GM21360 (cell line): ENCODE results near the gene SNX24.

Experiments used
- ATAC-seq: cut with Tn5 transposase; IDR thresholded peaks from one replicate; pipeline ENCODE4 v1.9.1; 2021; ENCODE audit warnings: mild to moderate bottlenecking, moderate library complexity; ENCODE audit not compliant: unreplicated experiment

Gene SNX24

DNA sequence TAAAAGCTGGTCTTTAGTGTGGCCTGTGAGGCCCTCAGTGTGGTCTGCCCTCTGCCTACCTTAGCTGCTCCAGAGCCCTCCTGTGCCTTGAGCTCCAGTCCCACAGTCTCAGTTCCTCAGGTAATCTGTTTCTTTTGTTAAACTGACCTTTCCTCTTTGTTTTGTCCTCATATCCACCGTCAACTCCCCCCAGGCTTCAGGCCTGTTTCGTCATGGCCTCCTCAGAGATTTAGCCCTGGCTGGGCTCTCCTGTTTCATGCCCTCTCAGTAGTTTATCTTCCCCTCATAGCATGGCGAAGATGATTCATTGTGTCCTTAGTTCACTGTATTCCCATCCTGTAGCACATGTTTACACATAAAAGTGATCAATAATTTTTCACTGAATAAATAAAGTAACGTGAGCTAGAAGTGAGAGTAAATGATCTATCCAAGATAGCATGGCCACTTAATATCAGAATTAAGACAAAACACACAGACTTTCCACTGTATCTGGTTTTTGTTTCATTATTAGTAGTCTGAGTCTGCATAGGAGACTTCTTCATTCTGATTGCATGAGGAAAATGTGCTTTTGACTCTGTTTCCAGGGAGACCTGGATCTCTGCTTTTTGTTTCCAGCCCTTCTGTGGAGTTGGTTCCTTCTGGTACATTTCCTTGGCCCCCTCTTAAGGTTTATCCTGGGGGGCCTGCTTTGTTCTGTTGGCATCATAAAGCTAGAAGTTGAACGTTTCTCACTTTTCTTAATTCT, 70.5 kb downstream of the SNX24 start:
- peak; percentile 97 for ATAC-seq

DNA sequence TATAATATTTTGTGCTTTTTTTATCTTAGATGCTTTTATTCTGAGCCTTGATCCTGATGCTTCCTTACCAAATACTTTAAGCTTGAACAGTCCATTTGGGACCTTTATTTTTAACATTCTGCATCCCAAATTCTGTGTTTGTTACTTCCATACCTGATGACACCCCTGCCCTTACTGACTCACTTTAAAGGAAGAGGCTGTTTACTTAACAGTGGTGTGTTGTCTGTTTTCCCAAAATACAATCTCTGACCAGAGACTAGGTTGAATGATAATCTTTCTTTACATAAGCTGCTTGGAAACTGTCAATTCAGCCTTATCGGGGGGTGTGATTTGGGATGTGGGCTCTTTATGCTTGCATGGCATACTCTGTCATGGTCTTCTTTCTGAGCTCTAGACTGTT, 71.1 kb downstream of the SNX24 start:
- no peak for ATAC-seq

DNA sequence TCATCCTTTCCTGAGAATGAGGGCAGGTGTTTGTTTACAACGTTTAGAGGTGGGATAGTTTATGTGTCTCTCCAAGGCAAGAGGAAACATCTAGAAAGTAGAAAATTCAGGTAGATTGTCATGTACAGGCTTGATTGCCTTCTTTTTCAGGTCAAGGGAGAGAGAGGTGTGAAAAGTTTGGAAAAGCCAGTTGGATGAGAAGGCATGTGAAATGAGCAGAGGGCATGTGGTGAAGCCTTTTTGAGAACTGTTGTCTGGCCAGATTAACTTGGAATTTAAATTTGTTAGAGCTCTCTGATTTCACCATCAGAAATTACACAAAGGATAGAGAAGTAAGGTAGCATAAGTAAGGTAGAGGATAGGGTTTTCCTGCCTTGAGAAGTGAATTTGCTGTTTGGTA, 74.6 kb downstream of the SNX24 start:
- no peak for ATAC-seq

DNA sequence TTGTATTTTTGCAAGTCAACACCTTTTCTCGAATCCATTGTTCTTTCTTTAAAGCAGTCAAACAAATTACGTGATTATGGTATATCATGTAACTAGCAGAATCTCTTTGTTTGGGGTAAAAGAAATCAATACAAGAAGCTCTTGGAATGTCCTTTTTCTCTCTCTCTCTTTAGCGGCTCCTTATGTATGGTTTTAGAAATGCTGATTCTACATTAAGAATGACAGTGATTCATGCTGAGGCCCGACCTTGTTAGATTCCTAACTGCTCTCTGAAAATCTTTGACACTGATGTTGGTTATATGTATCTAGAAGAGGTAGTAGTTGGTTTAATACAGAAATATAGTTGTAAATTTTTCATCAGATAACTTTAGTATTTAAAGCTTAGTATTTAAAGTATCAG, 76.4 kb downstream of the SNX24 start:
- no peak for ATAC-seq

DNA sequence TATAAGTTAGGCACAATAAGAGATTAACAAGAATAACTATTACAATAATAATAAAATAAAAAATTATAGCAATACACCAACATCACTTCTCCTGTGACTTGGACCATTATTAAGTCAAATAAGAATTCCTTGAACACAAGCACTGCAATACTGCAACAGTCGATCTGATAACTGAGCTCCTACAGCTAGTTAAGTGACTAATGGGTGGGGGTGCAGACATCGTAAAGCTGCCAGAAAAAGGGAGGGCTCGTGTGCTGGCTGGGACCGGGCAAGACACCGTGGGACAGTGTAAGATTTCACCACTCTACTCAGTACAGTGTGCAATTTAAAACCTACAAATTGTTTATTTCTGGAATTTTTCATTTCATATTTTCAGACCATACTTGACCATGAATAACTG, 78.8 kb downstream of the SNX24 start:
- ATAC-seq, result no peak

DNA sequence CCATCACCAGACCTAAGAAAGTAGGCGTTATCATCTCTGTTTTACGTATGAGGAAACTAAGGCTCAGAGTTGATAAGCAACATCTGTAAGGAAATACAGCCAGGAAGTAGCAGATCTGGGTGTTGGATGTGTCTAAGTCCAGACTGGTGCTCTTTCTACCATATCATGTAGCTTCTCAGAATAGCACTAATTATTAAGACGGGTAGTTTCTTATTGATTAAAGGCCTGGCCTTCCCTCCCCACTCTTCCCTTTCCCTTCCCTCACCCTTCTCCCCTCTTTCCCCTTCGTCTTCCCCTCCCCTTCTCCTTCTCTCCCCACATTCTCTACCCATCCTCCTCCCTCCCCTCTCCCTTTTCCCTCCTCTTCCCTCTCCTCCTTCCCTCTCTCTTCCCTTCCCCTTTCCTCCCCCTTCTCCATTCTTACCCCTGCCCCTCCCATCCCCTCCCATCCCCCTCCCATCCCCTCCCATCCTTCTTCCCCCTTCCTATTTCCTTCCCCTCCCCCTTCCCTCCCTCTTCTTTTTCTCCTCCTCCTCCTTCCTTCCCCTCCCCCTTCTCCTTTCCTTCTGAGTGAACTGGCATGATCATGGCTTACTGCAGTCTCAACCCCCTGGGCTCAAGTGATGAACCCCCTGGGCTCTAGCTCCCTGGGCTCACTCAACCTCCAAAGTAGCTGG, 79.4 kb downstream of the SNX24 start:
- no peak for ATAC-seq

DNA sequence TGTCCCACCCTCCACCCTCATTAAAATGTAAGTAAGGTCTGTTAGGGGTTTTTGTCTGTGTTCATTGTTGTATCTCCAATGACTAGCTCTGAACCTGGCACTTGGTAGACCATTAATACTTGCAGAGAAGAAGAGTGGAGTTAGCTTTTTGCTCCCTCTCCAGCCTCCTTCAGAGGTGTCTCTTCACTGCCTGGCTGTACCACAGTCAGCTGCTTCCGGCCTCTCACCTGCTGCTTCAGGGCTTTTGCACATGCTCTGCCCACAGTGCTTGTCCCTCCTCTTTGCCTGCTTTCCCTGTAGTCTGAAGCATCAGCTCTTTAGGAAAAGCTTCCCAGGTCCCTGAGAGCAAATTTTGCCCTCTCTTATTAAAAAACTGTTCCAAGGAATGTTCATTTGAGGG, 83.6 kb downstream of the SNX24 start:
- ATAC-seq, result no peak

DNA sequence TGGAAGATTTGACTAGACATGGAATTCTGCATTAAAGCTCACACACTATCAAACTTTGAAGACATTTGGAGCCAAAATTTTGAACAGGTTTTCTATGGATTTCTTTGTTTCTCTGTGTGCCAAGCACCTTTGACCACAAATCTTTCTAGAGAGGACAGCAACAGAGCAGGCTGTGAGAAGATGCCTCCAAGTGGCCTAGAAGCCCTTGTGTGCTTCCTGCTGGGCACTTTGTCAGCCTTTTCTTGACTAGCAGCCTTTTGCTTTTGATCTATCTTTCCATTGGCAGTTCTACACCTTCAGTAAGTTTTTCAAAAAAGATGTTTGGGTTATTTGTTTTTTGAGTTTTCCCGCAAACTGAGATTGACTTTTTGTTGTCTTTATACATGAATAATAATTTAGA, 84.6 kb downstream of the SNX24 start:
- ATAC-seq, result no peak

DNA sequence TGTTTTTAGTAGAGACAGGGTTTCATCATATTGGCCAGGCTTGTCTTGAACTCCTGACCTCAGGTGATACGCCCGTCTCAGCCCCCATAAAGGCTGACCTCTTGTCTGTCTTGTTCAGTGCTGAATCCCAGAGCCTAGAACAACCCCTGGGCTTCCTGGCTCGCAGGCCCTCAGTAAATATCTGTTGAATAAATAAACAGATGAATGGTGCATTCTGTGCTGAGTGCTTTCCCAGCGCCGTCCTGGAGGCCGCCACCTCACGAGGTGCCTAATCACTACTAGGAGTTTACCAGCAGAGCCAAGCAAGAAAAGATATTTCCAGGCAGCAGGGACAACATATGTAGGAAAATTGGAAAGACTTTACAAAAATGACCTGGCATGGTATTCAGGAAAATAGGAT, 88.5 kb downstream of the SNX24 start:
- no peak for ATAC-seq

DNA sequence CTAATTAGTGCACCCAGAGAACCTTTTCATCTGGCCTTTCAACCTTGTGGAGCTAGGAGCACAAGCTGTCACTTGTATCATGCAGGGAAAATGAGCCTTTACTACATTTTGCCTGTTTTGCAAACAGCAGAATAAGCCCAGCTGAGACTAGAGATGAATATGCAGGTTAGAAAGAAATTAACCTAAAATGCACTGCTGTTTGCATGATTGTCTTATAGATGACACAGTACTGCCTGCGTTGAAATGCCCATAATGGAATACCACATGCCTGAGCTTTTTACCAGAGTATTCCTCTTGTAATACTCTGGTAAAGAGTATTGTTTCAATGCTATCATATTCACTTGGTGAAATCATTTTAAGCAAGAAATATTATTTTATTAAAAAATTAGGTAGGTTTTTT, 90.7 kb downstream of the SNX24 start:
- no peak for ATAC-seq

DNA sequence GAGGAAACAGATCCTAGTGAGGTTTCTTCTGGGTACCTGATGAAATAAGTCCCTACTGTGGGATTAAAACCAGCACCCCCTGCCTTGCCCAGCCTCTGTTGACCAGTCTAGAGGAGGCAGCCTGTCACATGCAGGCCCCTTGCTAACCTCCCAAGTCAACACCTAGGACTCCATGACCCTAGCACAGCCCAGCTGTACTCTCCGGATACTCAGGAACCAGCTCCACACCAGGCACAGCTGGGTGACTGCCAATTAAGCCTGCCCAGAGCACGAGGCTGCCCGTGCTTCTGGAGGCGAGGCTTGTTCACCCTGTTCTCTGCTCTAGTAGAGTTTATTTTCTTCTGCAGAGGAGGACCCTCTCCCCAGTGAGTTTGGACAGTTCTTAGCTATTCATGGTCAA, 92.5 kb downstream of the SNX24 start:
- no peak for ATAC-seq

DNA sequence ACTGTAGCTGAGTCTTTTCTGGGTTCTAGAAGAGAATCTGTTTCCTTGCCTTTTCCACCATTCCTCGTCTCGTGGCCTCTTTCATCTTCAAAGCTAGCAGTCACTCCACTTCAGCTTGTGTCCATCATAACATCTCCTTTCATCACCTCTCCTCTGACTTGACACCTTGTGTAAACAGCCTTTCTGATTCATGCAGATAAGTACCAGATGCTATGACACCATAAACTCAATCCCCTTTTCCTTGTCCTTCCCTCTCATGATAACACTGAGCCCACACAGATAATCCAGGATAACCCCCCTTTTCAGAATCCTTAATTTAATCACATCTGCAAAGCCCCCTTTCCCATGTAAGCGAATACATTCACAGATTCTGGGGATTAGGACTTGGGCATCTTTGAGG, 95.5 kb downstream of the SNX24 start:
- ATAC-seq, result no peak

DNA sequence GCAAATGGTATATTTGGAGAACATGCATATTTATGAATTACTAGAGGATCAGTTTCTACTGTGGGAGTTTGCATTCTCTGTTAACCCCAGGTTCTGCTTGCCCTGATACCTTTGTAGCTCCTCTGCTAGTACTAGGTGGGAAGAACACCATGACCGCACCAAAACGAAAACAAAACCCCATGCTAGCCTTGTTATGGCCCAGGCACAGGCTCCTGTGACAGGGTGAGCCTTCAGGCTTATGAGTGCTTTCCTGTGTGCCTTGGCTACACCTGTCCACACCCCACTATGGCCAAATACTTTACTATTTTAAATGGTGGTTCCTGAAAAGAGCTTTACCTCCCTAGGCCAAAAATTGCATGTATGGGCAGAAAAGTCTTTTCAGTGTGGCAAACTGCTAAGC, 96.3 kb downstream of the SNX24 start:
- ATAC-seq, result no peak

DNA sequence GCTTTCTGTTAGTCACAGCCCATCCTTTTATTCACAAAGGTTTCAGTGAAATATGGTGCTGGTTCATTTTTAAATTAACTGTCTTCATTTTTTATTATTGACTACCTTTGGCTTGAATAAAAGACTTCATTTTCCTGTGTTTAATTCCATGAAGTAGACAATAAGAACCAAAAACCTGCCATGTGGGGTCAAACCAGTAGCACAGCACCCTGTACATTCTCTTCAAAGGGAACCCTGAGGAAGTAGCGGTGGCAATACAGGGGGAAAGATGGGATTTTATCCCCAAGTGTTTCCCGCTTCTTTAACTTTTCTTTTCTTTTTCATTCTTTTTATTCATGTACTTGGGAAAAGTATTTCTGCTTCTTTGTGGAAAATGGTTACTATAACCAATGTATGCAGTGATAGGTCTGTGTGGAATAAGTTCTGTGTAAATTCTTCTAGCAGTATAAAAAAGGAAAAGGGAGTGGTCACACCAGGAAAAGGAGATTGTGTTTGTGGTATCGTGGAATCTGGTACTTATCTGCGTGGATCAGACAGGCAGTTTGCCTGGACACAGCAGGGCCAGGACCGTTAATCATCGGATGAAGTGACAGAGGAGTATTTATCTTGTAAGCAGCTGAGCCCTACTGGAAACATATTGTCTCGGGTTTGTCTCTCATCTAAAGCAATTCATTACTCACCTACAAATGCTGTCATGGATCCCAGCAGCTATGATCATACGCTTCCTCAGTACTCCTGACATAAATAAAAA, 96.9 kb downstream of the SNX24 start:
- no peak for ATAC-seq

DNA sequence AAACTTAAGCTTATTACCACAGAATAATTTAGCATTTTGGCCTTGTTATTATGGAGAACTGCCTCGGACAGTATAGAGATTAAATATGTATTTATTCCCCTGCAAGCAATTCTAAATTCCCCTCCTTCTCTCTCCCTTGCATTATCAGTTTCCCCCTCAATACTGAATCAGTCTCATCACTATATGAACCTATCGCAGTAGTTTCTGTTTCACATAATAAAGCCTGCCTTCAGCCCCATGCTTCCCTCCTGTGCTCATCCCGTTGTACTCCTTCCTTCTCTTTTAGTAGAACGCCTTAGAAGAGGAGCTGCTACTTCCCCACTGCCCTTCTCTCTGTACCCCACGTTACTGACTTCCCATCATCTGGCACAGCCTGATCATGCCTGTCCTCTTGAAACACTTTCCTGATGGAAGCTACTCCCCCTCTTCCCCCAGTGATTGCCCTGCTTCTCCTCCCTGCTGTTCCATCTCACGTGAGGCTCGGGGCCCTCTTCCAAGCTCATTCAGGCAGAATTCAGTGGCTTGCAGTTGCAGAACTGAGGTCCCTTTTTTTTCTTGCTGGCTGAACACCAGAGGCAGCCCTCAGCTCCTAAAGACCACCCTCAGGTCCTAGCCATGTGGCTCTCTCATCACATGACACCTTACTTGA, 97.8 kb downstream of the SNX24 start:
- no peak for ATAC-seq

DNA sequence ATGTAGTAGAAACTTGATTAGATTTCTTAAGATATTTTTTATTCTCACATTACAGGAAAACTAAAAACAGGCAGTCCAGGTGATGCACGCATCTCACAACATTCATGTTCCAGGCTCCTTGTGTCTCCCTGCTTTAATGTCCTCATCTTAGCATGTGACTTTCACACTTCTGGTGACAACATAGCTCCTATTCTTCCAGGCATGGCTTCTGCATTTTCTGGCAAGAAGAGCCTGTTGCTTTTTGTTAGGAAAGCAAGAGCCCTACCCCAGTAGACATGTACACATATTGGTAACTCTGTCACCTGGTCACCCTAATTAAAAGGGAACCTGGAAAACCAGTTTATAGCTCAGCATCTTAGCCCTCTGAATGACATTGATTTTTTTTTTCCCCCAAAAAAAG, 98.6 kb downstream of the SNX24 start:
- no peak for ATAC-seq

DNA sequence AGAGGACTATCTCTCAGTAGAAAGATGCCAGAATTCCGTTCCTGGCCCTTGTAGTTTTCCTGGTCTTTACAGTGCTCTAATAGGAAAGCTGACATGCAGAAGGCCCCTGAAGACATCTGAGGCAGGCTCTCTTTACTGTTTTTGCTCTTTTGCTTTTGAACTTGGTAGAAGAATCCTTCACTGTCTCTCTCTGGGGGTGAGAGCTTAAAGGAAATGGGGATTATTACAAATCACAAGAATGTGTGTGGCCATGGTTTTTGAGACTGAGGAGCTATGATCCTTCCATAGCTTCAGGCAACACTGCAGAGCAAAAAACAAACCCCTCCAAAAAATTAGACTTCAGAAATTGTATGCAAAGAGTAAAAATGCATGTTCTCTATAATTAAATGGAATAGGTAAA, 102.0 kb downstream of the SNX24 start:
- no peak for ATAC-seq

DNA sequence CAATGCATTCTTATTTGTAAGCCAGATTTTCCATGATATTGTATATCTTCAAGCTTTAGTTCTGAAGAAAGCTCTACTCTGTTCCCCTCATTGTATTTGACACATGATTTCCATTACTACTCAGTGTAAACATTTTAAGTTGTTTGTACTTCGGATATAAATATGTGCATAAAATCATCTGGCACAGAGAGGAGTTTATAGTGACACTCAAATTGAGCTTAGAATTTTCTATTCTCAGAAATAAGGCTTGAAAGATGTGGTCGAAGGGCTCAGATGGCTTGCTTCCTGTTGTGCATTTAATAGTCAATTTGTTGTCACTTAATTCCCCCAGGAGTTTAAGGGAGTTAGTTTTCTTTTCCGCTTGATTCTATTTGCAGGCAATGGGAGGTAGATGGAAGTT, 102.4 kb downstream of the SNX24 start:
- no peak for ATAC-seq

DNA sequence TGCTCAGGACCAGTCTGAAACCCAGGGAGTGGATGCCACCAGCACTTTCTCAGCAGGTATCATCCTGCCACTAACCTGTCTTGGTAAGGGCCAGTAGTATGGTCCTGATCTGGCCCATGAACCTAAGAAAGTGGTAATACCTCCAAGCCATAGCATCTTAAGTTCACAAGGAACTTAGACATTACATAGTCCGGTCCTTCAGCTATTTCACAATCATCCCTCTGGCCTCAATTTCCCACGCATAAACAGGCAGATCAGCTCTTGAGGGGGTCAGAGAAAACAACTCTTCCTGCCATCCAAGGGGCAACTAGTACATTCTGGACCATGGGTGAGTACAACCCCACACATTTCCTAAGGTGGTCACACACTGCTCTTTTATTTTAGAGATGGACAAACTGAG, 102.9 kb downstream of the SNX24 start:
- no peak for ATAC-seq

DNA sequence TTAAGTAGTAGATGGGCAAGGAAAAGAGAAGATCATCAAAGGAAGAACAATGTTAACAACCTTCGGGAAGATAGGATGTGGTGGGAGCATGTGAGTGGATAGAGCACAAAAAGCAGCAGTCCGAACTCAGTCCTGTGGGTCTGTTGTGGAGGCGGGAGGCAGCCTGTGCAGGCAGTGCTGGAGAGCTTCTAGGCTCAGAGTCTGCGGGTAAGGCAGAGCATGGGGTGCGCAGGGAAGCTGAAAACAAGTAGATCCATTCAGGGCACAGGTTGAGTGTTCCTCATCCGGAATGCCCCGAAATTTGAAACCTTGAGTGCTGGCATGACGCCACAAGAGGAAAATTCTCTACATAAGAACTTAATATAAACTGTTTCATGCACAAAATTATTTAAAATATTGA, 106.2 kb downstream of the SNX24 start:
- no peak for ATAC-seq

DNA sequence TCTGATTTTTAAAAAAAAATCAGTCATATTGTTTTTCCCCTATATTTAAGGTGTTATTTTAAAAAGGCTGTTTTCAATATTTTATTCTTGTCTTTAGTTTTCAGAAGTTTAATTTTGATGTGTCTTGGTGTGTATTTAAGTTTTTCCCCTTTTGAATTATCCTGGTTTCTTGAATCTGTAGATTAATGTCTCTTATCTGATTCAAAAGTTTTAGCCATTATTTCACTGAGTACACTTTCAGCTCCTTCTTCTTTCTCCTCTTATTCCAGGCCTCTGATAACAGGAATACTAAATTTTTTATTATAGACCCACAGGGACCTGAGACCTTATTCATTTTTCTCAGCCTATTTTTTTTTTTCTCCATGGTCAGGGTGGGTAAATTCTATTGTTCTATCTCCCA, 109.3 kb downstream of the SNX24 start:
- ATAC-seq, result no peak

DNA sequence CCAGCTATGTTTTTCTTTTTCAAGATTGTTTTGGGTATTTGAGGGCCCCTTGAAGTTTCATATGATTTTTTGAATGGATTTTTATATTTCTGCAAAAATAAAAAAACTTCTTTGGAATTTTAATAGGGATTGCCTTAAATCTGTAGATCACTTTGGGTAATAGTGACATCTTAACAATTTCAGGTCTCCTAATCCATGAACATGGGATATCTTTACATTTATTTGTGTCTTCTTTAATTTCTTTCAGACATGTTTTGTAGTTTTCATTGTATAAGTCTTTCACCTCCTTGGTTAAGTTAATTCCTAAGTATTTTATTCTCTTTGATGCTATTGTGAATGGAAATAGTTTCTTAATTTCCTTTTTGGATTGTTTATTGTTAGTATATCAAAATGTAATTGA, 112.0 kb downstream of the SNX24 start:
- ATAC-seq, result no peak
